Kasumi-1 (cell line): Measurements from ENCODE around the gene GLE1.
"Not testable (repeated sequence)": the region's sequence is repeated elsewhere in the genome, so short reads cannot be mapped to it uniquely, and the experiment has no call there.

Source experiments
- DNase-seq, 2 experiments: peaks; one replicate each; lab custom pipeline; 2025; lab: John Stamatoyannopoulos, UW

GLE1 gene

GRCh38 chr9:128497824-128498610 is 6.5 kb upstream of the GLE1 start:
- DNase-seq = no peak

- no peak for DNase-seq
Observed at GRCh38 chr9:128498911-128499310, 5.6 kb upstream of the GLE1 start.

GRCh38 chr9:128499920-128500319 is 4.6 kb upstream of the GLE1 start:
- DNase-seq = no peak

GRCh38 chr9:128503415-128503825 is 1.1 kb upstream of the GLE1 start:
- DNase-seq = not testable (repeated sequence)

GRCh38 chr9:128503870-128504269 is 649 bp upstream of the GLE1 start:
- no peak for DNase-seq

GRCh38 chr9:128505414-128505765 is 871 bp downstream of the GLE1 start:
- DNase-seq = no peak

GRCh38 chr9:128505906-128506305 is 1.4 kb downstream of the GLE1 start:
- not testable (repeated sequence) for DNase-seq

- no peak for DNase-seq
Observed at GRCh38 chr9:128512820-128513219, 8.3 kb downstream of the GLE1 start.

GRCh38 chr9:128521956-128522355 is 17.4 kb downstream of the GLE1 start:
- no peak for DNase-seq

- DNase-seq = peak; percentile 29 to 53
Observed at GRCh38 chr9:128523199-128523925, 18.8 kb downstream of the GLE1 start.

- no peak for DNase-seq
Observed at GRCh38 chr9:128526720-128527119, 22.2 kb downstream of the GLE1 start.

- DNase-seq = no peak
Observed at GRCh38 chr9:128528445-128529160, 24.1 kb downstream of the GLE1 start.

GRCh38 chr9:128529191-128529590 is 24.7 kb downstream of the GLE1 start:
- DNase-seq = no peak

- no peak for DNase-seq
Observed at GRCh38 chr9:128532581-128532980, 28.1 kb downstream of the GLE1 start.

GRCh38 chr9:128540634-128541360 is 36.3 kb downstream of the GLE1 start:
- DNase-seq = peak; percentile 28 to 39

- no peak for DNase-seq
Observed at GRCh38 chr9:128546504-128546903, 42.0 kb downstream of the GLE1 start.

- no peak for DNase-seq
Observed at GRCh38 chr9:128548876-128549275, 44.4 kb downstream of the GLE1 start.

GRCh38 chr9:128550226-128550625 is 45.7 kb downstream of the GLE1 start:
- no peak for DNase-seq

- no peak for DNase-seq
Observed at GRCh38 chr9:128550770-128551656, 46.5 kb downstream of the GLE1 start.

- DNase-seq = peak in 1 of 2 experiments; percentile 84
Observed at GRCh38 chr9:128551657-128552152, 47.2 kb downstream of the GLE1 start.
